GM23248 (cell line): Measurements from ENCODE around the gene TMEM131L.

Experiments
- EZH2 ChIP-seq: fragments of 200-600 bp; sonication (generic); IDR thresholded peaks from 2 replicates; pipeline ENCODE4 v1.6.1; 2018; ENCODE audit warnings: antibody characterized with exemption, mild to moderate bottlenecking; ENCODE audit not compliant: insufficient read depth, poor library complexity, severe bottlenecking
- EZH2phosphoT487 ChIP-seq: fragments of 200-600 bp; sonication (generic); IDR thresholded peaks from 2 replicates; pipeline ENCODE4 v1.6.1; 2018; ENCODE audit warnings: antibody characterized with exemption, moderate library complexity, mild to moderate bottlenecking, low read depth; ENCODE audit not compliant: insufficient read depth

DNA sequence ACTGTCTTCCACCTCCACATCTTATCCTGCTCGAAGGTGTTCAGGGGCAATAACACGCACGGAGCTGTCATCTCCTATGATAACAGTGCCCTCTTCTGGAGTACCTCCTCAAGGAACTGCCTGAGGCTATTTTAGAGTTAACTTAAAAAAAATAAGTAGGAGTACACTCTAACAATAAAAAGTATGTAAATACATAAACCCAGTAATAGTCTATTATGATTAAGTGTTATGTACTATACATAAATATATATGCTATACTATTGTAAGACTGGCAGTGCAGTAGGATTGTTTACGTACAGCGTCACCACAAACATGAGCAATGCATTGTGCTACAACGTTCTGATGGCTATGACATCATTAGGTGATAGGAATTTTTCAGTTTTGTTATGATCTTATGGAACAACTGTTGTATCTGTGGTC is 183.4 kb downstream of the TMEM131L start:
- TF ChIP-seq EZH2phosphoT487 (no peak), EZH2 (no peak)
